Astrocyte of the cerebellum (primary cell): ENCODE measurements around the gene KASH5.

Experiments used
- DNase-seq: peaks from one replicate; pipeline ENCODE4 v3.0.0-alpha.2; 2011; ENCODE audit warnings: low read depth
- H3K4me3 ChIP-seq: 2 replicates; pipeline ENCODE4 v1.5.1; 2011; ENCODE audit warnings: mild to moderate bottlenecking, low read depth, low read length, moderate library complexity
- CTCF ChIP-seq: IDR thresholded peaks from 2 replicates; pipeline ENCODE4 v1.5.1; 2012; ENCODE audit warnings: low read length, low read depth, moderate library complexity, mild to moderate bottlenecking; ENCODE audit errors: missing control alignments
- in situ Hi-C: cut with HindIII; loops from 2 replicates; pipeline ENCODE4 v1.10.0; 2017; ENCODE audit warnings: low sequenced_read_pairs

The KASH5 gene, protein sequence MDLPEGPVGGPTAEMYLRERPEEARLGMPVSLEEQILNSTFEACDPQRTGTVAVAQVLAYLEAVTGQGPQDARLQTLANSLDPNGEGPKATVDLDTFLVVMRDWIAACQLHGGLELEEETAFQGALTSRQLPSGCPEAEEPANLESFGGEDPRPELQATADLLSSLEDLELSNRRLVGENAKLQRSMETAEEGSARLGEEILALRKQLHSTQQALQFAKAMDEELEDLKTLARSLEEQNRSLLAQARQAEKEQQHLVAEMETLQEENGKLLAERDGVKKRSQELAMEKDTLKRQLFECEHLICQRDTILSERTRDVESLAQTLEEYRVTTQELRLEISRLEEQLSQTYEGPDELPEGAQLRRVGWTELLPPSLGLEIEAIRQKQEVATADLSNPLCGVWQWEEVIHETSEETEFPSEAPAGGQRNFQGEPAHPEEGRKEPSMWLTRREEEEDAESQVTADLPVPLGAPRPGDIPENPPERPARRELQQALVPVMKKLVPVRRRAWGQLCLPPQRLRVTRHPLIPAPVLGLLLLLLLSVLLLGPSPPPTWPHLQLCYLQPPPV

DNA sequence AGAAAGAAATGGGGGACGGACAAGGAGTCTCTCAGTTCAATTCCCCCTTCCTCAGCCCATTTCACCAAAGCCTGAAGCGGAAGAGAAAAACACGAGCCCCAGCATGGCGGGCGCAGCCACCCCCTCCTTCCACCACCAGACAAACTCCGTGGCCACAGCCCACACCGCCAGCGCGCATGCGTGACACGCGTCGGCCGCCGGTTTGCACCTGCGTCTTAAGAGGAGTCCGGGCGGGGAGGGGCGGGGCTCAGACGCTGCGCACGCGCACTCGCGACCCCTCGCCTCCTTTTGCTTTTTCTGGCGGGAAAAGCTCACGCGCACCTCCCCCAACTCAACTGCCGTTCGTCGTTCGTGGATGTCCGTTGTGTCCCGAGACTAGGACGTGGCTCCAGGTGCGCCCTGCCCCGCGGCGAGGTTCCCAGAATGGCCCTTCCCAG lies at the start of gene KASH5:
Gene KASH5 (plus strand): TSS at position 314 of the 437 bp plus-strand sequence. CDS start 2,635 bp downstream, outside the sequence.
- in situ Hi-C loops: no loop called here
- no peak within 1 kb of the TSS for H3K4me3 ChIP-seq
- TF ChIP-seq CTCF: no peak
- no peak for DNase-seq

DNA sequence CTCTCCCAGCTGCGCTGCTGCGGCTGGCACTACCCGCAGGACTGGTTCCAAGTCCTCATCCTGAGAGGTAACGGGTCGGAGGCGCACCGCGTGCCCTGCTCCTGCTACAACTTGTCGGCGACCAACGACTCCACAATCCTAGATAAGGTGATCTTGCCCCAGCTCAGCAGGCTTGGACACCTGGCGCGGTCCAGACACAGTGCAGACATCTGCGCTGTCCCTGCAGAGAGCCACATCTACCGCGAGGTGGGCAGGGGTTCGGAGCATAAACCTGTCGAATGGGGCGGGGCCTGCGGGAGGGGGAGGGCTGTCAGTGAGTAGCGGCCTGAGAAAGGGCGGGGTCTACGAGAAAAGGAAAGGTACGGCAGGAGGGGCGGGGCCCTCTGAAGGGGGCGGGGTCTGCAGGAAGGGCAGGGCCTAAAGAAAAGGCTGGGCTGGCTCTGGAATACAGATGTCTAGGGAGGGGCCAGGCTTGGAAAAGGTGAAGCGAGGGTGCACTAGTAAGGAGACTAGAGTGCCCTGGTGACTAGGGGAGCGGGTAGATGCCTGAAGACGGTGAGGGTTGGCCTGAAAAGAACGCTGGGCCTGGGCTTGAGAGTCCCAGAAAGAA lies 49.3 kb upstream of the KASH5 start:
- TF ChIP-seq CTCF: no peak
- peak overlapping the region; percentile 7 for H3K4me3 ChIP-seq
- in situ Hi-C loops: no loop called here
- no peak for DNase-seq

- no peak for TF ChIP-seq CTCF
- no peak for DNase-seq
- in situ Hi-C loops: no loop called here
- H3K4me3 ChIP-seq: peak overlapping the region; percentile 7
Measured at GRCh38 chr19:49339301-49340068, 48.6 kb upstream of the KASH5 start.

GRCh38 chr19:49340069-49340864 lies 47.8 kb upstream of the KASH5 start:
- in situ Hi-C loops: no loop called here
- H3K4me3 ChIP-seq: no peak overlapping the region
- no peak for DNase-seq
- TF ChIP-seq CTCF: no peak

DNA sequence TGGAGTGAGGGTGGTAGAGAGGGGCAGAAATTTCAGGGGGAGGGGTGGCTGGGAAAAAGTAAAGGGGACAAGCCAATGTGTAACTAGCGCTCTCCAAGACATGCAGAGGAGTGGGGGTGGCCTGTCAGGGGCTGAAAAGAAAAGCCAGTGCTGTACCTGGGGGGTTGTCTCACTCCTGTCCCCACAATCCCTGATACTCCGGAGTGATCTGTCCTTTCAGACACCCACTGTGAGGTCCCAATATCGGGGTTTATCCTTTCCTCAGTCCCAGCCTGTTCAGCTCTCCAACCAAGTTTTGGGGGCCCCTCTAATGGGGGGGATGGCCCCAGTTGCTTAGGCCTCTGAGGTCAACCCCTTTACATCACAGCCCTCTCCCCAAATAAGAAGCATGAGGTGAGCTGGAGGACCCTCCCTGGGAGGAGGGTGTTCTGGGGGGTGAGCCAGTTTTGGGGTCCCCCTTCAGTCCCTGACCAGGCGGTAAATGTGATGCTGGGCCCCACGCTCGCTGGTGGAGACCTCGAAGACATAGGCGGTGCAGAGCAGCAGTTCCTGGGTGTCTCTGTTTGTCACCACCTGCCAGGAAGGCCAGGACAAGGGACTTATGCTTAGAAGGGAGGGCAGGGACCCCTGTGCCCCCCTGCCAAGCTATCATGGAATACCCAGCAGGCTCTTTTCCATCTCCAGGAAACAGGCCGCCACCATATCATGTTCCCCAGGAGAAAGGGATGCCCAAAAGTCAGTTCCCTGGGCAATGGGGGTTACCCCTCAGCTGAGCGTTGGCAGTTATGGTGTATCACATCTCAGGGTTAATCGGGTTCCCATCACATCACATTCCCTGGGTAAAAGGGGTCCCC lies 47.0 kb upstream of the KASH5 start:
- in situ Hi-C loops: no loop called here
- no peak overlapping the region for H3K4me3 ChIP-seq
- no peak for TF ChIP-seq CTCF
- no peak for DNase-seq
